ENCODE results near the gene SIGLEC10.
A peak's percentile ranks its signal among the peaks of the same experiment; 100 is the strongest.
"Not testable (repeated sequence)": the region's sequence is repeated elsewhere in the genome, so short reads cannot be mapped to it uniquely, and the experiment has no call there.

SIGLEC10 gene, protein sequence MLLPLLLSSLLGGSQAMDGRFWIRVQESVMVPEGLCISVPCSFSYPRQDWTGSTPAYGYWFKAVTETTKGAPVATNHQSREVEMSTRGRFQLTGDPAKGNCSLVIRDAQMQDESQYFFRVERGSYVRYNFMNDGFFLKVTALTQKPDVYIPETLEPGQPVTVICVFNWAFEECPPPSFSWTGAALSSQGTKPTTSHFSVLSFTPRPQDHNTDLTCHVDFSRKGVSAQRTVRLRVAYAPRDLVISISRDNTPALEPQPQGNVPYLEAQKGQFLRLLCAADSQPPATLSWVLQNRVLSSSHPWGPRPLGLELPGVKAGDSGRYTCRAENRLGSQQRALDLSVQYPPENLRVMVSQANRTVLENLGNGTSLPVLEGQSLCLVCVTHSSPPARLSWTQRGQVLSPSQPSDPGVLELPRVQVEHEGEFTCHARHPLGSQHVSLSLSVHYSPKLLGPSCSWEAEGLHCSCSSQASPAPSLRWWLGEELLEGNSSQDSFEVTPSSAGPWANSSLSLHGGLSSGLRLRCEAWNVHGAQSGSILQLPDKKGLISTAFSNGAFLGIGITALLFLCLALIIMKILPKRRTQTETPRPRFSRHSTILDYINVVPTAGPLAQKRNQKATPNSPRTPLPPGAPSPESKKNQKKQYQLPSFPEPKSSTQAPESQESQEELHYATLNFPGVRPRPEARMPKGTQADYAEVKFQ

DNA sequence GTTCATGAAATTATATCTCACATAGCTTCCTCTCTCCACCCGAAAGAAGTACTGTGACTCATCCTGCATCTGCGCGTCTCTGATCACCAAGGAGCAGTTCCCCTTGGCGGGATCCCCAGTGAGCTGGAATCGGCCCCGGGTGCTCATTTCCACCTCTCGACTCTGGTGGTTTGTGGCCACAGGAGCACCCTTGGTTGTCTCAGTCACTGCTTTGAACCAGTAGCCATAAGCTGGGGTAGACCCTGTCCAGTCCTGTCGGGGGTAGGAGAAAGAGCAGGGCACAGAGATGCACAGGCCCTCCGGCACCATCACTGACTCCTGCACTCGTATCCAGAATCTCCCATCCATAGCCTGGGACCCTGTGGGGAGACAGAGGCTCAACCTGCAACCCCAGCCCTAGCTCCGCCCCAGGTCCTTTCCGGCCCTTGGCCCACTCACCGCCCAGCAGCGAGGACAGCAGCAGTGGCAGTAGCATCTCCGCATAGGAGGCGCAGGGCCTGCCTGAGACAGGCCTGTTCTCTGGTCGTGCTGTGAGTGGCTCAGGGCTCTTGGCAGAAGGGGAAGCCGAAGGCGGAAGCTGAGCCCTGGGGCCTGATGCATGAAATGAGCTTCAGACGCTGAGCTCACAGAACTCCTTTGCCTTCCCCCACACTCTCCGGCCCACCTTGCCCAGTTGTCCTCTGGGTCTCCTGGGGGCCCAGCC, at the start of gene SIGLEC10:
Gene SIGLEC10 (minus strand): TSS at position 536 of the 703 bp plus-strand sequence. CDS start 61 bp downstream, at position 475.
- DNase-seq = peak in 1 of 2 donors; percentile 36

DNA sequence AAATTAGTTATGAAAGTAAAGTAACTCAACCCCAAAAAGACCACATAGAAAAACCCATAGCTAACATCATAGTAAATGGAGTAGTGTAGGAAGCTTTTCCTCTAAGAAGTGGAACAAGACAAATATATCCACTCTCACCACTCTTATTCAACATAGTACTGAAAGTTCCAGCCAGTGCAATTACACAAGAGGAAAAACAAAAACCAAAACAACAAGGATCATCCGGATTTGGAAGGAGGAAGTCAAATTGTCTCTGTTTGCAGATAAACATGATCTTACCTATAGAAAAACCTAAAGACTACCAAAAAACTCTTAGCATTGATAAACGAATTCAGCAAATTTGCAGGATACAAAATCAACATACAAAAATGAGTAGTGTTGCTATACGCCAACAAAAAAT, 49.3 kb upstream of the SIGLEC10 start:
- no peak for DNase-seq

DNA sequence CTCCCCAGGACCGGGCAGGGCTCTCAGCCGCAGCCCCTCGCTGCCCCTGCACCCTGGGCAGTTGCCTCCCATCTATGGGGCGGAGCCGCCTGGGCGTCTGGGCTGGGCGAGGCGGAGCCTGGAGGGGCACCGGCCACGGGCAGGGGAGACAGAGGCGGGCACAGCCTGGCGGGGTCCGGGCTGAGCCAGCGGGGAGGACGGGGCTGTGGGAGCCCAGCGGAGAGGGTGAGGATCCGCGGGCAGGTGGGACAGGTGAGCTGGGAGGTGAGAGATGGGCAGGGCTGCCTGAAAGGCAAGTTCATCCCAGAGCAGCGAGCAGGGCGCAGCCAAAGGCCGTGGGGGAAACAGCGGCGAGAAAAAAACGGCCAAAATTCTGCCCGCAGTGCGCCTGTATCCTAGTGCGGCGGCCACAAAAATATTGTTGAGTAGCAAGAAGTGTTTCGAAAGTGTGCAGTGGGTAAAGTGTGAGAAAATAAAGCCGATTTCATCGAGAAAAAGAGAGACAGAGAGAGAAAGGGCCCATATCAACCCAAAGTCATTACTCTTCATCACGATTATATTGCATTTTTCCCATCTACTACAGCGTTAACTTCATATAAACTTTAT, 46.6 kb upstream of the SIGLEC10 start:
- not testable (repeated sequence) for DNase-seq

DNA sequence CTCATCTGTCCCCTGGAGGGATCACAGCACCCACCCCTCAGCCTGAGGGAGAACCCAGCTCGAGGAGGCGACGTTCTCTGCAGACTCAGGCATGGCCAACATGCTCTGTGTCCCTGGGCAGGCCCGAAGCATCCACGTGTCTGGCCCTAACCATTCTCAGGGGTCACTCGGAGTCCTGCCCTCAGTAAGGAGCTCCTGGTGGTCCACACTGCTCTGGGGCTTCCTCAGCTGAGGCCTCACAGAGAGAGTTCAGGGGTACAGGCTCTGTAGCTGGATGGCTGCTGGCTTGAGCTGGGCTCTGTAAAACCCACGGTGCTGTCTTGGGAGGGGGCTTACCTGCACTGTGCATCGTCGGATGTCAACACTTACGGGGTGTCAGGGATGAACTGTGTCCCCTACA, 45.2 kb upstream of the SIGLEC10 start:
- no peak for DNase-seq

DNA sequence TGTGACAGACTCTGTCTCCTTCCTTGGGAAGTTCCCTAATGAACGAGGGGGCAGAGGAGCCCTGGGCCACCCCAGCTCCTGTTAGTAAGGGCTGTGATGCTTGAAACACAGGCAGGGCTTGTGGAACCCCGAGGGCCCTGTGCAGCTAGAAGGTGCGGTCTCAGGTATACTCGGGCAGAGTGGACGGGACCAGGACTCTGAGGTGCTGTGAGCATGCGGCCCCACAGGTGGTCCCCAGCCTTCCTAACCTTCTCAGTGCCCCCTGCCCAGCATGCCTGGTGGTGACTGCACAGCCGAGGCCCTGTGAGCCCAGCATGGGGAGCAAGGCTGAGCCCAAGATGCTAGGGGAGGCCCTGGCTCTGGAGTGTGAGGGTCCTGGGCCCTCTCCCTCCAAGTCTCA, 44.8 kb upstream of the SIGLEC10 start:
- DNase-seq = no peak

DNA sequence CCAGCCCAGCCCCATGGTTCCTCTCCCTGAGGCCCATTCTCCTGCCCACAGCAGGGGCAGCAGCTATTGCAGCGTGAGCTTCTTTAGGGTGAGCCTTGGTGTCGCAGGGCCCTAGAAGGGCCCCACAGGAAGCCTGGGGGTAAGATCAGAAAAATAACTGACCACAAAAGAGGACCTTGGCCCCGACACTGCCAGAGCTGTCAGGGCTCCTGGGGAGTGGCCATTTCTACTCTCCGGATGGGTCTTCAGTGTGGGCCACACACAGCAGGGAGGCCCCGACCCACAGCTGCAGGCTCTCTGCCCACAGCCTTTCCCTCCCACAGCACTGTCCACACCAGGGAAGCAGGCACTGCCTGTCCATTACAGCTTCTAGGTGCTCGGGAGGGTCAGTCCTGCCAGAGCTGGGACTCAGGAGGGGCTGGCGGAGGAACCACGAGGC, 44.3 kb upstream of the SIGLEC10 start:
- DNase-seq = no peak

DNA sequence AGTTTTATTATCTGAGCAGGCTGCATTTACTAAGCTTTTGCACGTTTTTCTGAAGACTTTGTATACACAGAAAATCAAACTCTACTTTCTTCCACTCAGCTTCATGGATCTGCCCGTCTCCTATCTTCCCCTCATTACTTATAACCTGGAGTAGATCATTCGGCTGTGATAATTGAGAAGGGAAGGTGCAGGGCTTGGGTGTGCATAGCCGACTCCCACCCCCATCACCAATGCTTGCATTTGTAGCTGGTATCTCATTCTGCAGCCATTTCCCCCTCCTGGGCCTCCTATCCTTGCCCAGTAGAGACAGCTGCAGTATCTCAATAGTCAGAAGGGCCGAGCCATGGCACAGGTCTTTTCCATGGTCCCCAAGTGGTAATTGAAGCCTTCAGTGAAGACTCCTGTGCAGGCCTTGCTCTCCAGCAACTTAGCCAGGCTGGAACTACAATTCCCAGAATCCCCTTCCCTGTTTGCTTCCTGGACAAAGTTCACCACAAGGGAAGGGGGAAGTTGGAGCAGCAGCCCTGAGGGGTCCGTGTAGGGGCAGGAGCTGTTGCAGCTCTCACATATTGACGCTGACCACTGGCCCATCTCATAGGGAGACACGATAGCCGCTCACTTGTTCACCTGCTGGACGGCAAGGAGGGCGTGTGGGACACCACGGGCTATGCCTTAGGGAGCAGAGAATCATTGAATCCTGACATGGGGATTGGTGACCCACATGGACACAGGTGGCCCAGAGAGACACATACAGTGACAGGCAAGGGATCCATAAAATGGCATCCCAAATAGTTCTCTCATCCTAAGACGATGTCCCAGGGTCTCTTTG, 42.9 kb upstream of the SIGLEC10 start:
- DNase-seq = no peak

DNA sequence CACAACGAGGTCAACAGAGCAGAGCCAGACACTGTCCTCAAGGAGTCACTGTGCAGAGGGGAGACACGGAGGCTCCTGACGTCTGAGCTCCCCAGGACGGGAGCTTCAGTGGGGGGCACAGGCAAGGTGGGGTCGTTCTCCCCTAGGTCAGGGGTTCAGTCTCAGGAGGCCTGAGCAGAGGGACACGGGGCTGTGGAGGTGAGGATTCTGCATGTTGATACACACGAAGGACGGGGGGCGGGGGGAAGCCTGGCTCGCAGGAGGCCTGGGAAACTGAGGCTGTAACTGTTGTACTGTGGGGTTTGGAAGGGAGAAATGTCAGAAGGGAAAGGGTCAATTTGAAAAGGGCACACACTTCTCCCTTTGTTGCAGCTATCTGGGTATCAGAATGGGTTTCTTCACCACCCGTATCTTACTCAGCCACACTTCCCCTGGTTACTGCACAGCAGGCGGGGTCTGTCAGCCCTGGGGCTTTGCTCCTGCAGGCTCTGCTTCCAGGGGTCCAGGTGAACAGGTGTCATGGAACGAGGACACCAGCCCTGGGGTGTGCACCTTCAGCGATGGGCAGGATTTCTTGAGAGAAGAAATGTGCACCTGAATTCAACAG, 41.6 kb upstream of the SIGLEC10 start:
- DNase-seq = no peak

DNA sequence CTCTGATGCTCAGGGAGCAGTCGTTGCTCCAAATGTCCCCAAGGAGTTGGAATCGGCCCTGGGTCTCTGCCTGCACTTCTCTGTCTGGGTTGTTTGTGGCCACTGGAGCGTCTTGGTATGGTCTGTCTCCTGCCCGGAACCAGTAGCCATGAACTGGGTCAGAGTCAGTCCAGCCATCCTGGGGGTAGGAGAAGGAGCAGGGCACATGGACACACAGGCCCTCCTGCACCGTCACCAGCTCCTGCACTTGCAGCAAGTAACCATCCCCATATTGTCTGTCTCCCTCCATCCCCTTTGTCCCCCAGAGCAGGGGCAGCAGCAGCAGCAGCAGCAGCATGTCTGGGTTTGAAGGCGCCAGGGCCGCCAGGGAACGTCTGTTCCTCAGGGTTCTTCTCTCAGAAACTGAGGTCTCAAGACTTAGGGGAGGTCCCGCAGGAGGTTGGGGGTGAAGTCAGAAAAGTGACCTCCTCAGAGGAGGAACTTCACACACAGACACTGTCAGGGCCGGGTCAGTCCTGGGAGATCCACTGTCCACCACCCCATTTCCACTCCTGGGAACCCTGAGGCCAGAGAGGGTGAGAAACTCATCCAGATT, 40.7 kb upstream of the SIGLEC10 start, which contains the start of gene SIGLEC8:
Gene SIGLEC8 (minus strand): TSS at position 404 of the 595 bp plus-strand sequence. CDS start 67 bp downstream, at position 337.
- DNase-seq = no peak

DNA sequence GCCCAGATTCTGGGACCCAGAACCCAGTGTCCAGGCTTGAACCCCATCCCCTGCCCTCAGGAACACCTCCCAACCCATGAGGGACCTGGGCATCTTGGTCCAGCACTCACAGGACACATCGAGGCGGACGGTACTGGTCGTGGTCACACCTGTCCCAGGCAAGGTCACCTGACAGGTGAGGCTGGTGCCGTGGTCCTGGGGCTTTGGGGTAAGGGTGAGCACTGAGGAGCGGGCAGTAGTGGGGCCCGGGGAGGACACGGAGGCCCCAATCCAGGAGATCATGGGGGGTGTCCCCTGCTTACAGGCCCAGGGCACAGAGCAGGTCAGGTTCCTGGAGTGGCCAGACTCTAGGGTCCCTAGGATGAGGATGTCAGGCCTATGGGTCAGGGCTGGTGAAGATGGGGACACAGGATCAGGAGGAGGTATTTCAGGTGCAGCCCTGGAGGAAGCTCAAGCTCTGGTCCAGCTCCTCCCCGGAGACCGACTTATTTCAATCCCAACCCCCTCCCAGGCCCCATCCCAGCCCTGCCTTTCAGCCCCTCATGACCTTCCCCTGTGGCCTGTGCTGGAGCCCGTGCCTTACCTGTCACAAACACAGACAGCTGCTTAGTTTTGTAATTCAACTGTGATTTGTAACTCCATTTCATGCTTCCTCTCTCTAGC, 40.0 kb upstream of the SIGLEC10 start:
- DNase-seq = no peak

DNA sequence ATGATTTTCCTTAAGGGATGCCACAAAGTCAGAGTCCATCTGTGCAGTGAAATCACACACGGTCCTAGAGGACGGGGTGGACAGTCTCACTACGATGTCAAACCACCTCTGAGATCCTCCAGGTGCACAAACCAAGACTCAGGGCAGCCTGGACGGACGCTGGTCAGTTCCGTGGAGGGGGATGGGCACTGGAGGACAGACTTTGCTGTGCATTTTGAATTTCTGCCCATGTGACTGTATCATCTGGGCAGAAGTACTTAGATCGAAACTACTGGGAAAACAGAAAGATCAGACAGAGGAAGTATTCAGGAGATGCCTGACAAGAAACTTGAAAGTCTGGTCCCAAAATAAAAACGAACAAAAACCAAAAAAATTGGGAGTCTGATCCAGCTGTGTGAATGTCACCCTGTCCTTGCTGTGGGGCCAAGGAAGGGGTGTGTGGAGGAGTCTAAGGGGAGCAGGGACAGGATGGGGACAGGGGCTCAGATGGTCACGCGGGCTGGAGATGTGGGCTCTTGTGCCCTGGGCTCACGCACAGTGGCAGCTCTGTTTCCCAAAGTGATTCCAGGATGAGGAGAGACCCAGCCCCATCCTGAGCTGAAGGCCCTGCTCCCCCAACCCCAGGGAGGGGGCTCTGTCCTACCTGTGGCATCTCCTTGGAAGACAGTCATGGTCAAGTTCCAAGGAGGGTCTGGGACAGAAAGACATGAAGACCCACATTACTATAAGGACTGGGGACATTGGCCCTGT, 39.3 kb upstream of the SIGLEC10 start:
- no peak for DNase-seq

DNA sequence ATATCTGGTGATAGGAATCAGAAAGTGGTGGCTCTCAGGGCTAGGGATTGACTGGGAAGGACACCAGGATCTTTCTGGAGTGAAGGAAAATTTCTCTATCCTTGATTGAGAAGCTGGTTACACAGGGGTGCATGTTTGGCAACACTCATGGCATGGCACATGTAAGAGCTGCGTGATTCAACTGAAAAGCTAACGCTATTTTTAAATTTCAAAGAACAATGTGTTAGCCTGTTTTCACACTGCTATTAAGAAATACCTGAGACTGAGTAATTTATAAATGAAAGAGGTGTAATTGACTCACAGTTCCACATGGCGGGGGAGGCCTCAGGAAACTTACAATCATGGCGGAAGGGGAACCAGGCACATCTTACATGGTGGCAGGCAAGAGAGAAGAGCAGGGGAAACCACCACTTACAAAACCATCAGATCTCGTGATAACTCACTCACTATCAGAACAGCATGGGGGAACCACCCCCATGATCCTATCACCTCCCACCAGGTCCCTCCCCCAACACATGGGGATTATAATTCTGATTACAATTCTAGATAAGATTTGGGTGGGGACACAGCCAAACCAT, 33.4 kb upstream of the SIGLEC10 start:
- no peak for DNase-seq

DNA sequence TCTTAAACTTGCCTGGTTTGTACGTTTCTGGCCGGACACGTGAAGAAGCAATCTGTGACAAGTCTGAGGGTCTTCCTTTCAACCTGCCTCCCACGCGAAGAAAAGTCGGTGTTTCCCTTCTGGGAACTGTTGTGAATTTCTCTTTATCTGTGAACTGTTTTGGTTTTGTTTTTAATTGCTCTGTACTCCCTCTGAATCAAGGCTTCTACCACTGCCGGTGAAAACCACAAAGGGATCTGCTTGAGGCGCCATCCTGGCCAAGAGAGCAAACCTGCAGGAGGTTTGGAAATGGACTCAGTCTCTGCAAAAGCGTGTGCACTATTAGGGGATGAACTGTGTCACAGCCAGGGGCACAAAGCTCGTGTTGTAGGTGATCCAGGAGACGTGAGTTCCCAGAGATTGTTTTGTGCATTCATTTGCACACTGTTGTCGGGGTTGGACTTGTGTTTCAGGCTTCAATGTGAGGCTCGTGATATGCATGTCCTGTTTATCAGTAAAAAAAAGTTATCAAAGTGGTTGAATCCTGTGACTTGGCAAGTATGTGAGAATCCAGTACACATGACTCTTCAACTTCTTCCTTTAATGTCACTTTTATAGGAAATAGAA, 31.1 kb upstream of the SIGLEC10 start:
- DNase-seq = no peak

DNA sequence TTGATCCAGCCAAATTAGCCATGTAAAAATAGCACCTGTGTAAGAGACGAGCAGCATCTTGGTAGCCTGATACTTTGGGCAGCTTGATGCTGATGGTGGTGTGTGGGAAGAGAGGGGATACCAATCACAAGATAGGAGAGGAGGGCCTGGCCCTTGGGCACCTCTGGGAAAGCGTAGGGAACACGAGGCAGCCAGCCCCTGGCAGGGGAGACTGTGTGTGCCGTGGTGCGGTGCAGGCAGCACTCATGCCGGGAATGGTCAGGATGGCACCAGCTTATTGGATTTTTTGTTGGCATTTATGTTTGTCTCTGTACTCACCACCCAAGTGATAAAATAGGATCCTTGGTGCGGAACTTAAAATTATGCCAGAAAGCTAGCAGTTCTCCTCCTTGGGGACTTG, 30.6 kb upstream of the SIGLEC10 start:
- DNase-seq = no peak

DNA sequence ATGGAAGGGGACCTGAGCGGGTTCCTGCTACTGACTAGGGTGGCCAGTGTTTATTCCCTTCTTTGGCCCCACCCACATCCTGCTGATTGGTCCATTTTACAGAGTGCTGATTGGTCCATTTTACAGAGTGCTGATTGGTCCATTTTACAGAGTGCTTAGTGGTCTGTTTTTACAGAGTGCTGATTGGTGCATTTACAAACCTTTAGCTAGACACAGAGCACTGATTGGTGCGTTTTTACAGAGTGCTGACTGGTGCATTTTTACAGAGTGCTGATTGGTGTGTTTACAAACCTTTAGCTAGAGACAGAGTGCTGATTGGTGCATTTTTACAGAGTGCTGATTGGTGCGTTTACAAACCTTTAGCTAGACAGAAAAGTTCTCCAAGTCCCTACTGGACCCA, 30.1 kb upstream of the SIGLEC10 start:
- DNase-seq = not testable (repeated sequence)

DNA sequence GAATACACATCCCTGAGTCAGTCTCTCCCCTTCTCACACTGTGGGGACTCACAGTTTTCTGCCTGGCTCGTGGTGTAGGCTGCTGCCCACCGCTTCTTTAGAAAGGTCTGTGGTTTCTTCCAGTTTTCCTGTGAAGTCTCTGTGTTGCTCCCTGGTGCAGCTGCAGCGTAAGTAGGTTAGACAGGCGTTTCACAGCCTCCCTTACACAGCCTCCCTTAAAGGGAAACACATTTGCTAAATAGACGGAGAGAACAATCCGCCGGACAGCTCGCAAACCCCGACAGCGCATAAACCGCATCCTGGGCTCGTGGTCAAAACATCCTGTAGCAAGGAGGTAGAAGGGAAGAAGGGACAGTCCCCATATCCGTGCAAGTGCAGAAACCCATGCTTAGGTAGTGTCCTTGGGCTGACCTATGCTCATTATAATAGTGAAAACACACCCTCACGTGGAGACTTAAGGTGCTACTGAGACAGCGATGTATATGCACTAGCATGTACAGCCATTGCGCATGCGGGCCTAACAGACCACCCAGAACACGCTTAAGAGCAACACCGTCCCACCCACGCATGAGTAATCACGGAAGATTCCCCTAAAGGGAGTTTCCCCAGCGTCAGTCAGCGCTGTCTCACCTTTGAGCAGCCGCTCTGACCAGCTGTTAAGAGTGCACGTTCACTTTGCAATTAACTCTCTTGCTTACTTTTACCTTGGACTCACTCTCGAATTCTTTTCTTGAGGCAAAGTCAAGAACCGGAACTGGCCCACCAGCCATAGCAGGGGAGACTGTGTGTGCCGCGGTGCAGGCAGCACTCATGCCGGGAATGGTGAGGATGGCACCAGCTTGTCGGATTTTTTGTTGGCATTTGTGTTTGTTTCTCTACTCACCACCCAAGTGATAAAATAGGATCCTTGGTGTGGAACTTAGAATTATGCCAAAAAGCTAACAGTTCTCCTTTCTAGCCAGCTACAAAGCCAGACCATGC, 24.3 kb upstream of the SIGLEC10 start:
- DNase-seq = no peak

DNA sequence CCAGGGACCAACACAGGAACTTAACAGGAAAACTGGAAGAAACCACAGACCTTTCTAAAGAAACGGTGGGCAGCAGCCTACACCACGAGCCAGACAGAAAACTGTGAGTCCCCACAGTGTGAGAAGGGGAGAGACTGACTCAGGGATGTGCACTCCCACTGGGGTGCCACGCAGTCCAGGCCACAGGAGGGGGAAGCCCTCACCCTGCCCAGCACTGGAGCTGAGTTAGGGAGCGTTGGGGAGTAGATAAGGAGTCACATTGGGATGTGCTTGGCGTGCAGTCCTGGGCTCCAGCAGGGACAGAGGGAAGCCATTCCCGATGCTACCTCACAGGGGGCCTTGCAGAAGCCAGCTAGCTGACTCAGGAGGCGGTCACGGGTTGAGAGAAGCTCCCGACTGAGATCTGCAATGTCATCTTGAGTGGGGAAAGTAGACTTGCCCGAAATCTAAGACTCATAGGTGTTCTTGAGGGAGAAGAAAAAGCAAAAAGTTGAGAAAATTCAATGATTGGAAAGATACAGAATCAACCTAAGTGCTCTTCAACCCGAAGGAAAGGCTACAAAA, 23.5 kb upstream of the SIGLEC10 start:
- no peak for DNase-seq

All from hippocampal formation (tissue), 2 donors.